ENCODE data around the gene SRPK2.

- TF ChIP-seq, protein P1, sequence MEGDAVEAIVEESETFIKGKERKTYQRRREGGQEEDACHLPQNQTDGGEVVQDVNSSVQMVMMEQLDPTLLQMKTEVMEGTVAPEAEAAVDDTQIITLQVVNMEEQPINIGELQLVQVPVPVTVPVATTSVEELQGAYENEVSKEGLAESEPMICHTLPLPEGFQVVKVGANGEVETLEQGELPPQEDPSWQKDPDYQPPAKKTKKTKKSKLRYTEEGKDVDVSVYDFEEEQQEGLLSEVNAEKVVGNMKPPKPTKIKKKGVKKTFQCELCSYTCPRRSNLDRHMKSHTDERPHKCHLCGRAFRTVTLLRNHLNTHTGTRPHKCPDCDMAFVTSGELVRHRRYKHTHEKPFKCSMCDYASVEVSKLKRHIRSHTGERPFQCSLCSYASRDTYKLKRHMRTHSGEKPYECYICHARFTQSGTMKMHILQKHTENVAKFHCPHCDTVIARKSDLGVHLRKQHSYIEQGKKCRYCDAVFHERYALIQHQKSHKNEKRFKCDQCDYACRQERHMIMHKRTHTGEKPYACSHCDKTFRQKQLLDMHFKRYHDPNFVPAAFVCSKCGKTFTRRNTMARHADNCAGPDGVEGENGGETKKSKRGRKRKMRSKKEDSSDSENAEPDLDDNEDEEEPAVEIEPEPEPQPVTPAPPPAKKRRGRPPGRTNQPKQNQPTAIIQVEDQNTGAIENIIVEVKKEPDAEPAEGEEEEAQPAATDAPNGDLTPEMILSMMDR (IDR thresholded peaks at IDR 0.05), result no peak
- TF ChIP-seq POLR2A (IDR thresholded peaks at IDR 0.05), result no peak
These were observed 11.7 kb downstream of the SRPK2 start for GRCh38 chr7:105376908-105377533.
